CD4-positive, alpha-beta T cell (primary cell): ENCODE data around the gene RTN4RL1. TPM values are rescaled to one million over a fixed set of nuclear protein-coding genes. Genes with fewer than 3 reads are reported as not detected.

Experiments used
- ATAC-seq: fragments of 200-7000 bp; cut with Tn5 transposase; one replicate; pipeline ENCODE4 v1.10.0; 2022; ENCODE audit warnings: mild to moderate bottlenecking; ENCODE audit not compliant: poor library complexity
- CTCF ChIA-PET: fragments of 350-600 bp; sonication (Branson Sonifier 250); formaldehyde crosslinking; loops from one replicate; lab custom pipeline; 2021; ENCODE audit warnings: antibody characterized with exemption, inconsistent platforms; lab: Charles Lee
- POLR2A ChIA-PET: fragments of 350-600 bp; sonication (Branson Sonifier 250); formaldehyde crosslinking; loops from one replicate; lab custom pipeline; 2021; ENCODE audit warnings: antibody characterized with exemption, inconsistent platforms; lab: Charles Lee
- DNase-seq, 14 experiments: peaks; one replicate each; pipeline ENCODE4 v3.0.0-alpha.2; 2013 to 2020; ENCODE audit warnings: mixed read lengths in 2 of 14
- H3K27ac ChIP-seq, 2 donors: one replicate each; pipeline versions ENCODE4 v1.5.1 to v1.7.0; 2013; ENCODE audit warnings: low read length in 2 of 2, low read depth in 1 of 2, mild to moderate bottlenecking in 1 of 2
- H3K27me3 ChIP-seq, 2 experiments: 1 replicate in 1 of 2; 2 replicates in 1 of 2; pipeline versions ENCODE4 v1.6.1 to v1.7.0; 2013; ENCODE audit warnings: low read length in 2 of 2, control low read depth in 1 of 2, mild to moderate bottlenecking in 1 of 2, moderate library complexity in 1 of 2; ENCODE audit not compliant: insufficient read depth in 2 of 2, control insufficient read depth in 1 of 2
- H3K36me3 ChIP-seq: one replicate; pipeline ENCODE4 v1.6.1; 2013; ENCODE audit warnings: low read length, control low read depth; ENCODE audit not compliant: insufficient read depth
- H3K4me1 ChIP-seq: one replicate; pipeline ENCODE4 v1.6.1; 2013; ENCODE audit warnings: low read length, control low read depth; ENCODE audit not compliant: insufficient read depth
- H3K4me3 ChIP-seq: one replicate; pipeline ENCODE4 v1.5.1; 2013; ENCODE audit warnings: mild to moderate bottlenecking, low read length, moderate library complexity
- H3K9me3 ChIP-seq, 2 experiments: 1 replicate in 1 of 2; 2 replicates in 1 of 2; pipeline versions ENCODE4 v1.6.1 to v1.7.0; 2013; ENCODE audit warnings: low read length in 2 of 2, mild to moderate bottlenecking in 2 of 2, control low read depth in 1 of 2, moderate library complexity in 1 of 2; ENCODE audit not compliant: control insufficient read depth in 1 of 2, insufficient read depth in 1 of 2
- H3K27ac Mint-ChIP-seq: one replicate; pipeline ENCODE4 v1.8.0; 2020; ENCODE audit warnings: mixed read lengths
- H3K27me3 Mint-ChIP-seq: one replicate; pipeline ENCODE4 v1.8.0; 2021; ENCODE audit warnings: mixed read lengths
- H3K36me3 Mint-ChIP-seq: one replicate; pipeline ENCODE4 v1.8.0; 2021; ENCODE audit warnings: low read depth, mixed read lengths
- H3K4me1 Mint-ChIP-seq: one replicate; pipeline ENCODE4 v1.8.0; 2021; ENCODE audit warnings: low read depth, mixed read lengths
- H3K4me3 Mint-ChIP-seq: one replicate; pipeline ENCODE4 v1.8.0; 2020; ENCODE audit warnings: mild to moderate bottlenecking, mixed read lengths
- H3K9me3 Mint-ChIP-seq: one replicate; pipeline ENCODE4 v1.8.0; 2020; ENCODE audit warnings: mixed read lengths
- CTCF ChIP-seq: fragments of 200-600 bp; IDR thresholded peaks from one replicate; pipeline ENCODE4 v1.8.0; 2022; ENCODE audit warnings: antibody characterized with exemption, mild to moderate bottlenecking
- intact Hi-C, 2 experiments: fragments of 100-400 bp; cut with DNase I in 1 of 2; cut with micrococcal nuclease in 1 of 2; formaldehyde crosslinking; loops; one replicate each; pipeline versions ENCODE4 v1.15.1 to v1.9.0; 2023 to 2025; cut with DNase I, micrococcal nuclease
- total RNA-seq, 174 experiments: library from RNA in 2 of 174; stranded (reverse) in 2 of 174; gene quantifications; one replicate each; pipeline ENCODE4 v1.2.3 and lab custom pipeline; 2021 to 2026

RTN4RL1 gene
- total RNA-seq, 2 experiments from 2014 or later: 0.06 to 0.11 TPM

GRCh38 chr17:2042390-2042847, 17.3 kb upstream of the RTN4RL1 start:
- H3K4me1 Mint-ChIP-seq: peaks cover 18% of the 10 kb centered on the region
- Histone ChIP-seq H3K4me3 (peak overlapping the region; percentile 73), H3K27ac (peak overlapping the region; percentile 83 to 88), H3K27me3 (no peaks in the 10 kb centered on the region), H3K9me3 (no peaks in the 10 kb centered on the region), H3K36me3 (peaks cover 37% of the 10 kb centered on the region), H3K4me1 (peaks cover 29% of the 10 kb centered on the region)
- H3K27ac Mint-ChIP-seq: peak overlapping the region; percentile 86
- H3K27me3 Mint-ChIP-seq: no peaks in the 10 kb centered on the region
- CTCF ChIA-PET: interaction anchor here (1.2 to 2.1 kb wide), 2 partner anchors 12 to 19 kb away, joined by 4 to 6 read pairs; partner anchors contain the start of gene HIC1
- POLR2A ChIA-PET: interaction anchor here (1.3 kb wide), 1 partner anchor 17 kb away, joined by 7 read pairs; the partner anchor contains the start of gene RTN4RL1
- intact Hi-C loops: loop anchor here (1.0 to 10.0 kb wide), 8 partner anchors 135 to 478 kb away; partner anchors contain the start of genes MNT (in 1 of the 2), PITPNA (in 1 of the 2), PRPF8 (in 1 of the 2) and SMYD4 (in 1 of the 2)
- no peaks in the 10 kb centered on the region for H3K9me3 Mint-ChIP-seq
- DNase-seq: peak in 2 of 14 experiments; percentile 41 to 51
- no peak for TF ChIP-seq CTCF
- peaks cover 40% of the 10 kb centered on the region for H3K36me3 Mint-ChIP-seq
- peak overlapping the region; percentile 92 for H3K4me3 Mint-ChIP-seq
- no peak for ATAC-seq

- no peaks in the 10 kb centered on the region for H3K9me3 ChIP-seq
- intact Hi-C loops: loop anchor here (1.0 to 10.0 kb wide), 11 partner anchors 11 to 477 kb away; partner anchors contain the start of genes DPH1 (in 2 of the 2), MNT (in 1 of the 2), PITPNA (in 1 of the 2) and PRPF8 (in 1 of the 2)
- H3K27ac ChIP-seq: peak within 1 kb of the TSS; percentile 83 to 88
- ATAC-seq (peak; percentile 92), DNase-seq (peak; percentile 96 to 99 (median 97))
- no peaks in the 10 kb centered on the region for H3K27me3 ChIP-seq
- peaks cover 29% of the 10 kb centered on the region for H3K4me1 ChIP-seq
- Mint-ChIP-seq H3K4me1 (peaks cover 18% of the 10 kb centered on the region), H3K27ac (peak within 1 kb of the TSS; percentile 86), H3K9me3 (no peaks in the 10 kb centered on the region), H3K27me3 (no peaks in the 10 kb centered on the region), H3K4me3 (peak within 1 kb of the TSS; percentile 92), H3K36me3 (peaks cover 46% of the 10 kb centered on the region)
- TF ChIP-seq CTCF: peak; percentile 54
- H3K36me3 ChIP-seq: peaks cover 43% of the 10 kb centered on the region
- ChIA-PET CTCF (interaction anchor here (0.9 to 2.1 kb wide), 5 partner anchors 10 to 326 kb away, joined by 3 to 6 read pairs (median 4); partner anchors contain the start of gene HIC1), POLR2A (interaction anchor here (0.6 to 1.3 kb wide), 8 partner anchors 13 to 479 kb away, joined by 3 to 7 read pairs (median 4); partner anchors contain the start of genes HIC1, PITPNA, RTN4RL1 and TSR1)
- H3K4me3 ChIP-seq: peak within 1 kb of the TSS; percentile 73
Measured at GRCh38 chr17:2041561-2042389, 16.6 kb upstream of the RTN4RL1 start, which contains the start of gene OVCA2. TSS of gene OVCA2 (plus strand) at chr17:2042022. CDS start at chr17:2042048, 26 bp downstream.

GRCh38 chr17:2040942-2041560, 15.9 kb upstream of the RTN4RL1 start:
- H3K4me1 Mint-ChIP-seq: peaks cover 23% of the 10 kb centered on the region
- H3K27ac Mint-ChIP-seq: peak overlapping the region; percentile 86
- TF ChIP-seq CTCF: no peak
- H3K9me3 Mint-ChIP-seq: no peaks in the 10 kb centered on the region
- DNase-seq (no peak), ATAC-seq (no peak)
- intact Hi-C loops: loop anchor here (1.0 to 10.0 kb wide), 10 partner anchors 11 to 476 kb away; partner anchors contain the start of genes DPH1 (in 2 of the 2), MNT (in 1 of the 2), PITPNA (in 1 of the 2) and PRPF8 (in 1 of the 2)
- H3K36me3 Mint-ChIP-seq: peaks cover 54% of the 10 kb centered on the region
- H3K9me3 ChIP-seq: no peaks in the 10 kb centered on the region
- H3K36me3 ChIP-seq: peaks cover 50% of the 10 kb centered on the region
- H3K27ac ChIP-seq: peak overlapping the region; percentile 83 to 88
- peak overlapping the region; percentile 73 for H3K4me3 ChIP-seq
- no peaks in the 10 kb centered on the region for H3K27me3 ChIP-seq
- H3K4me3 Mint-ChIP-seq: peak overlapping the region; percentile 71
- ChIA-PET CTCF (interaction anchor here (0.9 to 2.1 kb wide), 6 partner anchors 10 to 325 kb away, joined by 3 to 6 read pairs (median 4); partner anchors contain the start of genes HIC1 and RTN4RL1), POLR2A (interaction anchor here (0.6 to 1.3 kb wide), 8 partner anchors 11 to 414 kb away, joined by 3 to 7 read pairs (median 4); partner anchors contain the start of genes DPH1, HIC1, RTN4RL1 and TSR1)
- no peaks in the 10 kb centered on the region for H3K27me3 Mint-ChIP-seq
- peaks cover 29% of the 10 kb centered on the region for H3K4me1 ChIP-seq
